ENCODE data around the gene PDE4A. TPM values are rescaled to one million over a fixed set of nuclear protein-coding genes. Genes with fewer than 3 reads are reported as not detected.
"Not testable (repeated sequence)": the region's sequence is repeated elsewhere in the genome, so short reads cannot be mapped to it uniquely, and the experiment has no call there.

The PDE4A gene
- 8.9 and 10.4 TPM in 2 replicates for total RNA-seq (2021)
- Bru-seq, nascent RNA: percentile 33 among the genes with signal in this experiment
- percentile 32 among the genes with signal in this experiment for BruChase-seq, experiment 1, labeled RNA remaining after a 2-hour chase
- percentile 47 among the genes with signal in this experiment for BruChase-seq, experiment 2, labeled RNA remaining after a 6-hour chase
- long read RNA-seq, partial matches to known transcripts: 14 of 24 reads
- long read RNA-seq, other reads (novel, unspliced or antisense): 4 of 24 reads

DNA sequence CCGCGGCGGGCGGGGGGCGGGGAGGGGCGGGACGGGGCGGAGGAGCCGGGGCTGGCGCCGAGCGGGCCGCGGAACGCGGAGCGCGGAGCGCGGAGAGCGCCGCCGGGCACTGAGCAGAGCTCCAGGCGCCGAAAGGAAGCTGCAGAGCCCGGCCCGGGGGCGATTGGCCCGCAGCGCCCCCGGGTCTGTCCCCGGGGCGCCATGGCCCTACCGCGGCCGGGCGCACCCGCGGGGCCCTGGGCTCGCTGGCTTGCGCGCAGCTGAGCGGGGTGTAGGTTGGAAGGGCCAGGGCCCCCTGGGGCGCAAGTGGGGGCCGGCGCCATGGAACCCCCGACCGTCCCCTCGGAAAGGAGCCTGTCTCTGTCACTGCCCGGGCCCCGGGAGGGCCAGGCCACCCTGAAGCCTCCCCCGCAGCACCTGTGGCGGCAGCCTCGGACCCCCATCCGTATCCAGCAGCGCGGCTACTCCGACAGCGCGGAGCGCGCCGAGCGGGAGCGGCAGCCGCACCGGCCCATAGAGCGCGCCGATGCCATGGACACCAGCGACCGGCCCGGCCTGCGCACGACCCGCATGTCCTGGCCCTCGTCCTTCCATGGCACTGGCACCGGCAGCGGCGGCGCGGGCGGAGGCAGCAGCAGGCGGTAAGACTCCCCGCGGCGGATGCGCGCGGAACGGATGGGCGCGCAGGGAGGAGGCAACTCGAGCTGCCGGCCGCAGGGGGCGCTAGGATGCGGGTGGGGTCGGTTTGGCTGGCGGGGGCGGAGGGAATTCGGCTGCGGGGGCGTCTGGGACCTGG, at the start of gene PDE4A:
TSS of gene PDE4A (plus strand) at position 95 of the 796 bp plus-strand sequence. CDS start at position 322, 227 bp downstream.
- no peaks in the 10 kb centered on the region for H3K9me3 ChIP-seq (ENCODE audit: insufficient read depth, low read depth)
- peaks cover 29% of the 10 kb centered on the region; the same call in 1 of the 2 replicates for H3K4me1 ChIP-seq (replicated peaks; ENCODE audit: insufficient read depth)
- H3K4me2 ChIP-seq: peak within 1 kb of the TSS; percentile 76
- H3K27ac ChIP-seq: no peak within 1 kb of the TSS
- H2AFZ ChIP-seq: peak within 1 kb of the TSS; percentile 58; the same call in 1 of the 2 replicates
- intact Hi-C loops (cut with micrococcal nuclease; ENCODE audit: unreplicated experiment): loop anchor here (5.0 kb wide), 1 partner anchor 147 kb away; the partner anchor contains the start of genes CDKN2D and KRI1
- no peak for DNase-seq
- ChIA-PET CTCF (interaction anchor here (0.5 kb wide), 1 partner anchor 164 kb away, joined by 4 read pairs; no protein-coding TSS in a partner anchor), POLR2A (ENCODE audit: unreplicated experiment) (no interaction called here)
- no peaks in the 10 kb centered on the region for H3K9me2 ChIP-seq (ENCODE audit: insufficient read depth)
- BruUV-seq (replicated peaks): no TSS peak
- H3F3A ChIP-seq (ENCODE audit: insufficient read depth, low read depth): peaks cover 48% of the 10 kb centered on the region
- H3K79me2 ChIP-seq (ENCODE audit: low read depth): no peaks in the 10 kb centered on the region
- TF ChIP-seq, protein P1, sequence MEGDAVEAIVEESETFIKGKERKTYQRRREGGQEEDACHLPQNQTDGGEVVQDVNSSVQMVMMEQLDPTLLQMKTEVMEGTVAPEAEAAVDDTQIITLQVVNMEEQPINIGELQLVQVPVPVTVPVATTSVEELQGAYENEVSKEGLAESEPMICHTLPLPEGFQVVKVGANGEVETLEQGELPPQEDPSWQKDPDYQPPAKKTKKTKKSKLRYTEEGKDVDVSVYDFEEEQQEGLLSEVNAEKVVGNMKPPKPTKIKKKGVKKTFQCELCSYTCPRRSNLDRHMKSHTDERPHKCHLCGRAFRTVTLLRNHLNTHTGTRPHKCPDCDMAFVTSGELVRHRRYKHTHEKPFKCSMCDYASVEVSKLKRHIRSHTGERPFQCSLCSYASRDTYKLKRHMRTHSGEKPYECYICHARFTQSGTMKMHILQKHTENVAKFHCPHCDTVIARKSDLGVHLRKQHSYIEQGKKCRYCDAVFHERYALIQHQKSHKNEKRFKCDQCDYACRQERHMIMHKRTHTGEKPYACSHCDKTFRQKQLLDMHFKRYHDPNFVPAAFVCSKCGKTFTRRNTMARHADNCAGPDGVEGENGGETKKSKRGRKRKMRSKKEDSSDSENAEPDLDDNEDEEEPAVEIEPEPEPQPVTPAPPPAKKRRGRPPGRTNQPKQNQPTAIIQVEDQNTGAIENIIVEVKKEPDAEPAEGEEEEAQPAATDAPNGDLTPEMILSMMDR (conservative IDR thresholded peaks at IDR 0.05): peak; percentile 49; the same call in 1 of the 2 replicates
- TF ChIP-seq EZH2 (IDR thresholded peaks at IDR 0.05; ENCODE audit: low read depth): peak; percentile 96
- no peaks in the 10 kb centered on the region for H4K20me1 ChIP-seq (ENCODE audit: insufficient read depth)
- no peaks in the 10 kb centered on the region for H3K36me3 ChIP-seq (ENCODE audit: low read depth)
- H3K4me3 ChIP-seq: peak within 1 kb of the TSS; percentile 53; the same call in 1 of the 2 replicates
- peaks cover 64% of the 10 kb centered on the region for H3K27me3 ChIP-seq (ENCODE audit: insufficient read depth, low read depth)

DNA sequence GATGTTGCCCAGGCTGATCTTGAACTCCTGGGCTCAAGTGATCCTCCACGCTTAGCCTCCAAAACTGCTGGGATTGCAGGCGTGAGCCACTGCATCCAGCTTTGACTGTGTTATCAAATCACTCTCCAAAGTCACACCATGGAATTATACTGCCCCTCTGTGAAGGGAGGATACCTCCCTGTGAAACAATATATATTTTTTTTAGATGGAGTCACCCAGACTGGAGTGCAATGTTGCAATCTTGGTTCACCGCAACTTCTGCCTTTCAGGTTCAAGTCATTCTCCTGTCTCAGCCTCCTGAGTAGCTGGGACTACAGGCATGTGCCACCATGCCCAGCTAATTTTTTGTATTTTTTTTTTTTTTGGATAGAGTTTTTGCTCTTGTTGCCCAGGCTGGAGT, 47.6 kb upstream of the PDE4A start:
- Histone ChIP-seq H4K20me1 (ENCODE audit: insufficient read depth) (no peaks in the 10 kb centered on the region), H3K9me2 (ENCODE audit: insufficient read depth) (no peaks in the 10 kb centered on the region), H3F3A (ENCODE audit: insufficient read depth, low read depth) (peaks cover 6% of the 10 kb centered on the region; the same call in 1 of the 2 replicates), H3K4me3 (no peak overlapping the region), H3K4me2 (no peak overlapping the region), H3K9me3 (ENCODE audit: insufficient read depth, low read depth) (no peaks in the 10 kb centered on the region), H2AFZ (no peak overlapping the region), H3K27me3 (ENCODE audit: insufficient read depth, low read depth) (no peaks in the 10 kb centered on the region), H3K79me2 (ENCODE audit: low read depth) (no peaks in the 10 kb centered on the region), H3K27ac (no peak overlapping the region), H3K36me3 (ENCODE audit: low read depth) (peaks cover 5% of the 10 kb centered on the region; the same call in 1 of the 2 replicates), H3K4me1 (replicated peaks; ENCODE audit: insufficient read depth) (no peaks in the 10 kb centered on the region)
- intact Hi-C loops (cut with micrococcal nuclease; ENCODE audit: unreplicated experiment): no loop called here
- TF ChIP-seq, protein P1 (conservative IDR thresholded peaks at IDR 0.05): no peak
- no peak for TF ChIP-seq EZH2 (IDR thresholded peaks at IDR 0.05; ENCODE audit: low read depth)
- ChIA-PET POLR2A (ENCODE audit: unreplicated experiment) (no interaction called here), CTCF (no interaction called here)
- no TSS peak for BruUV-seq (replicated peaks)
- DNase-seq: no peak

GRCh38 chr19:10374931-10375330, 45.4 kb upstream of the PDE4A start:
- no peaks in the 10 kb centered on the region for H4K20me1 ChIP-seq (ENCODE audit: insufficient read depth)
- no peak overlapping the region for H3K27ac ChIP-seq
- ChIA-PET POLR2A (ENCODE audit: unreplicated experiment) (no interaction called here), CTCF (interaction anchor here (0.7 kb wide), 1 partner anchor 347 kb away, joined by 7 read pairs; no protein-coding TSS in a partner anchor)
- H3K4me1 ChIP-seq (replicated peaks; ENCODE audit: insufficient read depth): peaks cover 6% of the 10 kb centered on the region
- no peak overlapping the region for H3K4me2 ChIP-seq
- H3K27me3 ChIP-seq (ENCODE audit: insufficient read depth, low read depth): no peaks in the 10 kb centered on the region
- no peaks in the 10 kb centered on the region for H3K9me2 ChIP-seq (ENCODE audit: insufficient read depth)
- H3K4me3 ChIP-seq: no peak overlapping the region
- BruUV-seq (replicated peaks): no TSS peak
- H2AFZ ChIP-seq: no peak overlapping the region
- DNase-seq: no peak
- H3F3A ChIP-seq (ENCODE audit: insufficient read depth, low read depth): peaks cover 6% of the 10 kb centered on the region; the same call in 1 of the 2 replicates
- H3K79me2 ChIP-seq (ENCODE audit: low read depth): peaks cover 5% of the 10 kb centered on the region
- peaks cover 6% of the 10 kb centered on the region; the same call in 1 of the 2 replicates for H3K36me3 ChIP-seq (ENCODE audit: low read depth)
- H3K9me3 ChIP-seq (ENCODE audit: insufficient read depth, low read depth): no peaks in the 10 kb centered on the region
- intact Hi-C loops (cut with micrococcal nuclease; ENCODE audit: unreplicated experiment): no loop called here
- no peak for TF ChIP-seq EZH2 (IDR thresholded peaks at IDR 0.05; ENCODE audit: low read depth)
- TF ChIP-seq, protein P1 (conservative IDR thresholded peaks at IDR 0.05): no peak

DNA sequence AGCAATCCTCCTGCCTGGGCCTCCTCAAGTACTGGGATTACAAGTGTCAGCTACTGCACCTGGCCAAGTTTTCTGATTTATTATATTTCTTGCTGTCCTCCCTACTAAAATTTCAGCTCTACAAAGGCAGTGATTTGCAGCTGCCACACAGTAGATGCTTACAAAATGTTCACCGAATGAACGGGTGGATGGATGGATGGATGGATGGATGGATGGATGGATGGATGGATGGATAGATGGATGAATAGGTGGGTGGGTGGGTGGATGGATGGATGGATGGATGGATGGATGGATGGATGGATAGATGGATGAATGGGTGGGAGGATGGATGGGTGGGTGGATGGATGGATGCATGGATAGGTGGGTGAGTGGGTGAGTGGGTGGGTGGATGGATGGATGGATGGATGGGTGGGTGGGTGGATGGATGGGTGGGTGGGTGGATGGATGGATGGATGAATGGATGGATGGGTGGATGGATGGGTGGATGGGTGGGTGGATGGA, 43.1 kb upstream of the PDE4A start:
- POLR2A ChIA-PET (ENCODE audit: unreplicated experiment): not testable (repeated sequence)

More for the DNA sequence above, 43.1 kb upstream of the PDE4A start:
- intact Hi-C loops (cut with micrococcal nuclease; ENCODE audit: unreplicated experiment); H3K36me3 ChIP-seq (ENCODE audit: low read depth); H3K9me2 ChIP-seq (ENCODE audit: insufficient read depth); H3K4me3 ChIP-seq; H4K20me1 ChIP-seq (ENCODE audit: insufficient read depth); H3K79me2 ChIP-seq (ENCODE audit: low read depth); DNase-seq; H3K27ac ChIP-seq; CTCF ChIA-PET; H3K4me2 ChIP-seq; H2AFZ ChIP-seq; H3K27me3 ChIP-seq (ENCODE audit: insufficient read depth, low read depth); H3K4me1 ChIP-seq (replicated peaks; ENCODE audit: insufficient read depth); BruUV-seq (replicated peaks); H3K9me3 ChIP-seq (ENCODE audit: insufficient read depth, low read depth): not testable (repeated sequence)
- peaks cover 11% of the 10 kb centered on the region; the same call in 1 of the 2 replicates for H3F3A ChIP-seq (ENCODE audit: insufficient read depth, low read depth)

All from PC-9 (cell line).